NCI-H526 treated with DMSO at 0.1 percent for 48 hours (cell line): Measurements from ENCODE around the gene SEC14L6.

Source experiments
- DNase-seq: peaks from one replicate; lab custom pipeline; 2025; lab: John Stamatoyannopoulos, UW

The SEC14L6 gene

DNA sequence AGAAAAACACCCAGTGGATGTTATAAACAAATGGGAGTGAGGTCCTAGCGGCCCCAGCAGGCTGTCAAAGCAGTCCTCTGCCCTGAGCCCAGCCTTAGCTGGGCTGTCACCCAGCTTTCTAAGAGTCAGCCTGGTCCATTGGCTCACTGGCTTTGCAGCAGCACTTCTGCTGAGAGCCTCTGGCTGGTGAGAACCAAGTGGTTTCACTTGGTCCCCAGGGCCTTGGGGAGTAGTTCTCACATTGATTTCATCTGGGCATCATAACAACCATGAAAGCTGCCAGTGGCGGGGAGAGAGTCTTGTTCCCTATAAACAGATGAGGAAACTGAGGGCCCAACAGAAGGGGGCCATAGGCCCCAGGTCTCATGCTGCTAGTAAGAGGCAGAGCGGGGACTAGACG is 11.4 kb downstream of the SEC14L6 start:
- no peak for DNase-seq

DNA sequence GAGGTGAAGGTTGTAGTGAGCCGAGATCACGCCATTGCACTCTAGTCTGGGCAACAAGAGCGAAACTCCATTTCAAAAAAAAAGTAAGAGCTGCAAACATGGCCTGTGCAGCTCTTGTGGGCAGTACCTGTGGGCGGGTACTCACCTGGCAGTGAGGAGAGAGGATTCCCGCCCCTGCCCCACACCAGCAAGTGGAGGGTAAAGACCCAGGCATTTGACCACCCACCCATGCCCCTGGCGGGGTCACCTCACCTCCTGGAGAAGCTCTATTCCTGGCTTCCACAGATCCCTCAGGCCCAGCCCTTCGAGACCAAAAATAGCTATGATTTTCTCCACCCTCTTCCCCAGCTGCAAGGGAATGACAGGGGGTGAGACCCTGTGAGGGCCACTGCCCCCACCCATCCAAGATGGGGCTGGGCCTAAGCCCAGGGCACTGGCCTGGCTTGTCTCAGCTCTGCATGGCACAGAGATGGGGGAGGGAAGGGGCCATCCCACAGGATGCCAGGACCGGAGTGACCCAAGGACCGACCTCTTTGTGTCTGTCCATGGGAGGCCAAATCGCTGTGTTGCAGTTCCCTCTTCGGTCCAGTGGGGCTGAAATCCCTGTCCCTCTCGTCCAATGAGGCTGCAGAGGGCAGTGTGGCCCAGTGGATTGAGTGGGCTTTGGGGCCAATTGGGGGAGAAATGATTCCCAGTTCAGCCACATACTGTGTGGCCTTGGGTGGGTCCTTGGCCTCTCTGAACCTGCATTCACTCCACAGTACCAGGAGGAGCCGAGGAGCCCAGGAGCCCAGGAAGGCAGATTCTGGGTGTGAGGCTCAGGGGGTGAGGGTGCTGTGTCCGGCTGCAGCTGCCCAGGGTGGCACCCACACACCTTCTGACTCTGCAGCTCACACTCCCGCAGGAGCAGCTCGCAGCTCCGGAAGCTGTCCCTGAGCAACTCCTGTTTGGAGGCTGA is 14.6 kb downstream of the SEC14L6 start:
- no peak for DNase-seq

DNA sequence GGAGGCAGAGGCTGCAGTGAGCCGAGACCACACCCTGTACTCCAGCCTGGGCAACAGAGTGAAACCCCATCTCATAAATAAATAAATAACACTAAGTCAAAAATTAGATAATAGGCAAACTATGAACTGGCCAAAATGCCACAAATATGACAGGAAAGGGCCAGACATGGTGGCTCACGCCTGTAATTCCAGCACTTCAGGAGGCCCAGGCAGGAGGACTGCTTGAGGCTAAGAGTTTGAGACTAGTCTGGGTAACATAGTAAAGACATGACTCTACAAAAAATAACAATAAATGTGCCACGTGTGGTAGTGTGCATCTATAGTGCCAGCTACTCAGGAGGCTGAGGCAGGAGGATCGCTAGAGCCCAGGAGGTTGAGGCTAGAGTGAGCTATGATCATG is 19.9 kb downstream of the SEC14L6 start:
- DNase-seq: no peak

DNA sequence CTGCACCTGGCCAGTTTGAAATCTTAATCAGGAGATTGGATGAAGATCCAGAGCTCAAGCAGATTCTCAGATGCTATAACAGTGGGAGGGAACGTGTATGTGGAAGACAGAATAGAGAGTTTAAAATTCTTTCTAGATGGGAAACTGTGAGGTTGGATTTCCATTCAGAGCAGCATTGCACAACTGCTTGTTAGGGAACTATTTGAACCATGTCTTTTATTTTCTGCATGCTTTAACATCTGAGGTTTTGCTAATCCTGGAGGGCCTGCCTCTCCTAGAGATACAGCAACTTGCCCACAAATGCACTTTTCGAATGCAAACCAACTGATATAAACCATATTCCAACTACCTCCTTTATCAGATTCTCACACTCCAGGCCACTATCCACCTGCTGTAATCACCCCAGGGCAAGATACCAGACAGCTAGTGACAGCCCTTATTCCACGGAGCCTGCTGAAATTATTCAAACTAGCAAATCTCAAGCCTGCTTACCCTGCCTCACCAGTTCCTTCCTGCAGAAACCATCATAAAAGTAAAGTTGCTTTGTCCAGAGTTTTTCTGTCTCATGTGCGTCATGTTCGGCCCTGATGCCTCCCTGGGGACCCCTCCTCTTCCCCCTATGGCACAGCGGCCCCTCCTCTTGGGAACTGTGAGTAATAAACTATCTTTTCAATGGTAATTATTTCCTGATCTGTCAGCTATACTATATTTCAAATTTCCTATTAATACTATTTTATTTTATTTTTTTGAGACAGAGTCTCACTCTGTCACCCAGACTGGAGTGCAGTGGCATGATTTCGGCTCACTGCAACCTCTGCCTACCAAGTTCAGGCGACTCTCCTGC is 22.7 kb downstream of the SEC14L6 start:
- DNase-seq: peak; percentile 7

DNA sequence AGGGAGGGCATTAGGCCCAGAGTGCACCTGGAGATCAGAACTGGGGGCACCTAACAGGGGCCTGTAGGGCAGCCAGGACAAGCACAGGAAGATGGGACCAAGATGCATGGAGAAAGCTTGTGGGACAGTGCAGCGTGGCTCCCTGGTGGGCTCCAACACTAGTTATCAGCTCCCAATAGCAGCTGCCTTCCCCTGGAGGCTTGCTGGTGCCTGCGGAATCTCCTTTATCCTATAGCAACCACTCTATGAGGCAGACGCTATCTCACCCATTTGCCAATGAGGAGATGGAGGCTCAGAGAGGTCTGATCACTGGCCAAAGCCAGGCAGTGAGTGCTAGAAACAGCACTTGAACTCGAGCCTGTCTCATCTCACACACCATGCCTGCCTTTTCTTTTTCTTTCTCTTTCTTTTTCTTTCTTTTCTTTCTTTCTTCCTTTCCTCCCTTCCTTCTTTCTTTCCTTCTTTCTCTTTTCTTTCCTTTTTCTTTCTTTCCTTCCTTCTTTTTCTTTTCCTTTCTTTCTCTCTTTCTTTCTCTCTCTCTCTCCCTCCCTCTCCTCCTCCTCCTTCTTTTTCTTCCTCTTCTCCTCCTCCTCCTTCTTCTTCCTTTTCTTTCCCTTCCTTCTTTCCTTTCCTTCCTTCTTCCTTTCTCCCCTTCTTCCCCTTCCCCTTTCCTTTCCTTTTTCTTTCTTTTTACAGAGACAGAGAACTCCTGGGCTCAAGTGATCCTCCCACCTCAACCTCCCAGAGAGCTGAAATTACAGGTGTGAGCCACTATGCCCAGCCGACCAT is 25.0 kb downstream of the SEC14L6 start:
- DNase-seq: no peak

DNA sequence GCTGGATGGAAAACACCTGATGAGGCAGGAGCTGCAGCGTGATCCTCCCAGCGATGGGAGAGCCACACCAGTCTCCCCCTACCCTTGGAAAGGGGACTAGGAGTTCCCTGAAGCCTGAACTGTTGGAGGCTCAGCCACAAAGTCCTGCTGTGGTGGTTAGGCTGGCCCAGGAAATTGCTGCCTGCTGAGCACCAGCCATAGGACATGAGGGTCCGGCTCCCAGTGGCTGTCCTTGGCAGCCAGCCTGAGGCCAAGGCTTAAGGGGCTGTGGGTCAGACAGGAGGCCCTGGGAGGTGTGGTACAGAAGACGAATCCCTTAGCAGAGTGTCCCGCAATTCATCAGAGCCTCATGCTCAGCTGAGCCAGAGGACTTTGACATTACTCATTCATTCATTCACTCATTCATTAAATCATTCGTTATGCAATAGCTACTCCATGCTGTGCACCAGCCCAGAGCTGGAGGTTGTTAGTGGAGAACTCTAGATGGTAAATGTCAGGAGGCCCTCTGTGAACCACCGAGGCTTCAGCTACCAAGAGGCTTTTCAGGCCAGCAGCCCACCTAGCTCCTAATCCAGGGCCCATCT is 26.6 kb downstream of the SEC14L6 start:
- no peak for DNase-seq

DNA sequence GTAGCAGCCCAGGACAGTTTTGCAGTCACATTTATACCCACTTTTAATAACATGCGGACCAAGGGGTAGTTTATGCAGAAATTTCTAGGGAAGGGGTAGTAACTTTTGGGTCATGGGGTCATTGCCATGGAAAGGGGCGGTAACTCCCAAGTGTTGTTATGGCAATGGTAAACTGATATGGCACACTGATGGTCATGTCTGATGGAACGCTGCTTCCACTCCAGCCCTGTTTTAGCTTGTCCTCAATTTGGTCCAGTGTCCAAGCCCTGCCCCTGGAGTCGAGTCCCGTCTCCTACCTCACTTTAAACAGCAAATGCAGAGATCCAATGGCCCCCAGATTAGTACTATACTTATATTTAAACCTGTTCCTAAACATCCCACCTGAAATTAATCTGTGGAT is 29.8 kb downstream of the SEC14L6 start:
- no peak for DNase-seq

DNA sequence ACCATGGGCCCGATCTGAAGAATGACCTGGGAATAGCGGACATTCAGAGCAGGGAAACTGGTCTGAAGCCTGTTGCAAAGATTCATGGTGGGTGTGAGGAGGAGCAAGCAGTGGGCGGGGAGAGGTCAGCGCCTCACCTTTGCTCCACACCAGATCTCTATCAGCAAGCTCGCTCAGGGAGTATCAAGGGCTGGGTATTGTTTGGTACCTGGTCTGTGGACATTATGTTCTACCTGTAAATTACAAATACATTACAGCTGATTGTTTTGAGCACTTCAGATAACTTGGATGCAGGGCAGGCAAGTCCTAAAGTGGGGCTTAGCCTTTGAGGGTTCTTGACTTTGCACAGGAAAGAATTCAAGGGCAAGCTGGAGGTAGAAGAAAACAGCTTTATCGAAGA is 30.3 kb downstream of the SEC14L6 start:
- no peak for DNase-seq

DNA sequence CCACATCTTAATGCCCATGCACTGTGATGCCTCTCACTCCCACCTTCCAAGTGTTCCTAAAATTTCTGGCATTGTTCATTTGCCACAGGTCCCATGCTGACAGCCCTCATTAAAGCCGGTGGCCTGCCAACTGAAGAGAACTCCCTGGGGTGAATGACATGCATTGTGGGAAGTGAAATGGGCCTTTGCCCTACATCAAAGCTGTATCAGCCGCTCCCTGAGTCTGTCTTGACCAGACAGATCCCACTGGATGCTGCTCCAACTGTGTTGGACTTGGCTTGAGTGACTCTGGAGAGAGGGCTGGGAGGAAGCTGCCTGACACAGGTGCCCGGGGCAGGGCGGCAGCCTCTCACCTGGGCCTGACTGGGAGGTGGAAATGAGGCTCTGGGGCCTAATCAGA is 32.3 kb downstream of the SEC14L6 start:
- DNase-seq: no peak

DNA sequence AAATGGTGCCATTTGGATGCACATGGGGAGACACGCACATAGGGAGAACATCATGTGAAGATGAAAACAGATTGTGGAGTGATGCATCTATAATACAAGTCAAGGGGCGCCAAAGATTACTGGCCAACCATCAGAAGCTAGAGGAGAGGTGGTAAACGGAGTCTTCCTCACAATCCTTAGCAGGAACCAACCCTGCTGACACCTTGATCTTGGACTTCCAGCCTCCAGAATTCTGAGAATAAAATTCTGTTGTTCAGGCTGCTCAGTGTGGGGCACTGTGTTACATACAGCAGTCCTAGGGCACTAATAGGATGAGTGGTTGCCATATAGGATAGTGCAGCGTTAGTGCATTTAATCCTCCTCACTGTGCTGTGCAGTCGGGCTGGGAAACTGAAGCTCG is 33.1 kb downstream of the SEC14L6 start:
- no peak for DNase-seq

DNA sequence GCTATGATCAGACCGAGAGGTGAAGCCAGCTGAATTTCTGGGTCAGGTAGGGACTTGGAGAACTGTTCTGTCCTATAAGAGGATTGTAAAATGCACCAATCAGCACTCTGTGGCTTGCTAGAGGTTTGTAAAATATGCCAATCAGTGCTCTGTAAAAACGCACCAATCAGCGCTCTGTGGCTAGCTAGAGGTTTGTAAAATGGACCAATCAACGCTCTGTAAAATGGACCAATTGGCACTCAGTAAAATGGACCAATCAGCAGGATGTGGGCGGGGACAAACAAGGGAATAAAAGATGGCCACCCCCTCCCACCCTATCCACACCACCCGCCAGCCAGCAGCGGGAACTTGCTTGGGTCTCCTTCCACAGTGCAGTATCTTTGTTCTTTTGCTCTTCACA is 34.6 kb downstream of the SEC14L6 start:
- DNase-seq: no peak

DNA sequence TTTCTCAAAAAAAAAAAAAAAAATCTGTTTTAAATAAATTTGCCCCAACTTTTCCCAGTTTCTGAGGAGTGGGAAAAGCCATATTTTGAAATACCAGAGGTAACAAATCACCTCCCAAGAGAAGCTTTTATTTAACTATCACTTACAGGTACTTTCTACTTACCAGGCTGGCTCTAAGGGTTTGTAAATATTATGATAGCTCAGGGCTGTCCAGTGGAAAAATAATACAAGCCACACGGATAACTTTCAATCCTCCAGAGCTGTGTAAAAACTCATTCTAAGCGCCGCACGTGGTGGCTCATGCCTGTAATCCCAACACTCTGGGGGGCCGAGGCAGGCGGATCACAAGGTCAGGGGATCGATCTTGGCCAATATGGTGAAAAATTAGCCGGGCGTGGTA is 35.4 kb downstream of the SEC14L6 start:
- DNase-seq: no peak

DNA sequence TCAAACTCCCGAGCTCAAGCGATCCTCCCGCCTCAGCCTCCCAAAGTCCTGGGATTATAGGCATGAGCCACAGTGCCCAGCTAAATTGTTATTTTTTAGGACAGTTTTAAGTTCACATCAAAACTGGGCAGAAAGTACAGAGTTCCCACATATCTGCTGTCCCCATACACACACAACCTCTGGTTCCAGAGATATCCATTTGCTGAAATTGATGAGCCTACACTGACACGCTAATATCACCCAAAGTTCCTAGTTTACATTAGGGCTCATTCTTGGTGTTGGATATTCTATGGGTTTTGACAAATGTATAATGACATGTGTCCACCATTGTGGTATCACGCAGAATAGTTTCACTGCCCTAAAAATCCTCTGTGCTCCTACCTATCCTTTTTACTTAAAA is 38.3 kb downstream of the SEC14L6 start:
- DNase-seq: no peak

DNA sequence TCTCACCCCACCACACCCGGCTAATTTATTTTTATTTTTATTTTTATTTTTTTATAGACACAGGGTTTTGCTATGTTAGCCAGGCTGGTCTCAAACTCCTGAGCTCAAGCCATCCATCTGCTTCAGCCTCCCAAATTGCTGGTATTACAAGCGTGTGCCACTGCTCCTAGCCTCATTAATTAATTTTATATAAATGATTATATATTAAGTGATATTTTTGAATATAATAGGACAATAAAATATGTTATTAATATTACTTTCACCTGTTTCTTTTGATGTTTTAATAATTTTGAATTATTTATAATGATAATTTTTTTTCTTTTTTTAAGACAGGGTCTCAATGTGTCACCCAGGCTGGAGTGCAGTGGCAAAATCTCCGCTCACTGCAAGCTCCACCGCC is 38.9 kb downstream of the SEC14L6 start:
- no peak for DNase-seq

DNA sequence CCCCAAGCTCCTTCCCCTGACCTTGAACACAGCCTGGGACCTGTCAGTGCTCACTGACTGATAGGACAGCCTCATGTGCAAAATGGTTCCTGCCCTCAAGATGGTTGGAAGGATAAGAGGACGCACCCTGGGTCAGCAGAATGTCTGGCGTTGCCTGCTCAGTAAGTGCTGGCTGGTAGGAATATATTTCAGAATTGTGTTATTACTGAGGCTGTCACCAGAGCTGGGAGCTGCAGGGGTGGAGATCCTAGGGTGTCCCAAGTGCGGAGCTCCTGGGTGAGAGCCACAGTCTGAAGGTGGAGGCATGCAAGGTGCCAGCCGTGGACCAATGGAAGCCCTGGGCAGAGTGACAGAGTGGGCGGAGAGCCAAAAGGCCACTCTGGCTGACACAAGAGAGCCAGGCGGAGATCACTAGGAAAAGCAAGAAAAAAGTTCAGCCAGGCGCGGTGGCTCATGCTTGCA is 40.0 kb downstream of the SEC14L6 start:
- DNase-seq: no peak

DNA sequence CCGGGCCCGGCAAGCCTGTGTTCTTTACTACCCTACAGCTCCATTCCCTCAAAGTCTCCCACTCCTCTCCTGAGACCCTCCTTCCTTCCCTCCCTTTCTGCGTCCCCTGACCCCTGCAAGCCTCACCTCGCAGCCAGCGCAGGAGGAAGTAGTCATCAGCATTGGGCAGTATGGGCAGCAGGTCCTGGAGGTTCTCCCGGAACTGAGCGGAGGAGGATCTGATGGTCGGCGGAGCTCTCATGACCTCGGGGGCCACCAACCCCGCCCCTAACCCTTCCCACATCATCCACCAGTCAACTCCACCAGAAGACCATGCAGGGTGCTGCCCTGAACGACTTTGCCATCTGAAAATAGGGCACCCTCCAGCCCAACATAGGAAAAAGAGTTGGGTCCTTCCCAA is 43.0 kb downstream of the SEC14L6 start:
- DNase-seq: no peak

DNA sequence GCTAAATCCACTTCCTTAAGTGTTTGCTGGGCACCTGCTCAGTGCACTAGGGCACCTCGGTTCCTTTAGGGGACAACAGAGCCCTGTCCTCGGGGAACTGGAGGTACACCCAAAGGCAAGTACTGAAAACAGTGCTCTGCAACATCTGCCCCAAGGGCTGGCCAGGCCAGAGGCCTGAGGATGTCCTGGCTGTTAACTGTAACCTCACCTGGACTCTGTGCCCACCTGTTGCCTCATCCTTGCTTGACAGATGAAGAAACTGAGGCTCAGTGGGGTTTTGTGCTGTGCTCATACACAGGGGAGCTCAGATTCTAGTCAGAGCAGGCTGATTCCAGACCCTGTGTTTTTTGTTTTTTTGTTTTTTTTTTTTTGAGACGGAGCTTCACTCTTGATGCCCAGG is 43.6 kb downstream of the SEC14L6 start:
- no peak for DNase-seq

DNA sequence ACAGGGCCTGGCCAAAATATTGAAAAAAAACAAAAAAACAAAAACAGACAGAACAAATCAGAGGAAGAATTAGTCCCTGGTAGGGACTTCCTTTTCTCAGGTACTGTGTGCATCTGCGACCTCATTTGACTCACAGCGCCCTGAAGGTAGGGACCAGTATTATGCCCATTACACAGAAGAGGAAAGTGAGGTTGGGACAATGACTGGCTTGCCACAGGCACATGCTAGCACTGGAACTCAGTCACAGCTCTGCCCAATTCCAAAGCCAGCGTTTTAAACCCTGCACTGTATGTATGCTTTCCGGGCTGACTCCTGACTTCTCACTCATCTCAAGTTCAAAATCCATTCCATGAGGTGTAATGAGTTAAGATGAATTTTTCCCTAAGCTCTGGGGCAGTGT is 44.4 kb downstream of the SEC14L6 start:
- DNase-seq: no peak

DNA sequence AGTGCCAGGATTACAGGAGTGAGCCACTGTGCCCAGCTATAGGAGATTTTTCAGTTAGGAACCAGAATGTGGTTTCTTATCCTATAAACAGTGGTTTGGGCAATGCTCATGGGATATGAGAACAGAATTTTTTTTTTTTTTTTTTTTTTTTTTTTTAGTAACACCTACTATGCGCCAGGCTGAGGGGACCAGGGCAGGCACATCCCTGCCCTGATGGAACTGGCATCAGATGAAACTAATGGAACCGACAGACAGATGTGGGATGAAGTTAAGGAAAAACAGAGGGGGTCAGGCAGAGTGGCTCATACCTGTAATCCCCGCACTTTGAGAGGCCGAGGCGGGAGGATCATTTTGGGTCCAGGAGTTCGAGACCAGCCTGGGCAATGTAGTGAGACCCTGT is 45.9 kb downstream of the SEC14L6 start:
- DNase-seq: no peak

DNA sequence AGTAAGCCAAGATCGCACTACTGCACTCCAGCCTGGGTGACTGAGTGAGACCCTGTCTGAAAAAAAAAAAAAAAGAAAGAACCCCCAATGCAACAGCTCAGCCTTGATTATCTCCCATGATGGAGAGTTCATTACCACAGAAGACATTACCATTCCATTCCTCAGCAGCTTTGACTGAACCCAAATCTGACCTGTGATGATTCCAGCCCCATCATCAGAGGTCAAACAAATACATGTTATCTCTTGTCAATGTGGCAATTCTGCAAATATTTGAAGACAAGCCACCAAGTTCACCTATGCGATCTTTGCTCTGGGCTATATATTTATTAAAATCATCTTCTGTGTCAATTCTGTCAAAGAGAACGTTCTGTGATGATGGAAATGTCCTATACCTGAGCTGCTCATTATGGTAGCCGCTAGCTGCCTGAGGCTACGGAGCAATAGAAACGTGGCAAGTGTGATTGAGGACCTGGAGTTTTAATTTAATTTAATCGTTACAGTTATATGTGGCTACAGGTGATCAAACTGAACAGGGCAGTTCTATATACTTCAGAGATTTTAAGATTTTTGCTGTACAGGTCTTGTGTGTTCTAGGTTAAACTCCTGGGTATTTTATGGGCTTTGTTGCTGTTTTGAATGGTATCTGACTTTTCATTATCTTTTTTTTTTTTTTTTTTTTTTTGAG is 48.9 kb downstream of the SEC14L6 start:
- no peak for DNase-seq
